KBM-7 (cell line): ENCODE data around the gene SPINDOC.
"Not testable (repeated sequence)": the region's sequence is repeated elsewhere in the genome, so short reads cannot be mapped to it uniquely, and the experiment has no call there.

ENCODE experiments used
- DNase-seq: peaks from one replicate; pipeline ENCODE4 v3.0.0-alpha.2; 2015
- in situ Hi-C: fragments of 300-500 bp; cut with MboI; formaldehyde crosslinking; loops from 2 replicates; pipeline ENCODE4 v1.14.3; 2020; ENCODE audit warnings: low sequenced_read_pairs, low pct_unique_long_range_greater_than_20kb, mixed read lengths

The SPINDOC gene

DNA sequence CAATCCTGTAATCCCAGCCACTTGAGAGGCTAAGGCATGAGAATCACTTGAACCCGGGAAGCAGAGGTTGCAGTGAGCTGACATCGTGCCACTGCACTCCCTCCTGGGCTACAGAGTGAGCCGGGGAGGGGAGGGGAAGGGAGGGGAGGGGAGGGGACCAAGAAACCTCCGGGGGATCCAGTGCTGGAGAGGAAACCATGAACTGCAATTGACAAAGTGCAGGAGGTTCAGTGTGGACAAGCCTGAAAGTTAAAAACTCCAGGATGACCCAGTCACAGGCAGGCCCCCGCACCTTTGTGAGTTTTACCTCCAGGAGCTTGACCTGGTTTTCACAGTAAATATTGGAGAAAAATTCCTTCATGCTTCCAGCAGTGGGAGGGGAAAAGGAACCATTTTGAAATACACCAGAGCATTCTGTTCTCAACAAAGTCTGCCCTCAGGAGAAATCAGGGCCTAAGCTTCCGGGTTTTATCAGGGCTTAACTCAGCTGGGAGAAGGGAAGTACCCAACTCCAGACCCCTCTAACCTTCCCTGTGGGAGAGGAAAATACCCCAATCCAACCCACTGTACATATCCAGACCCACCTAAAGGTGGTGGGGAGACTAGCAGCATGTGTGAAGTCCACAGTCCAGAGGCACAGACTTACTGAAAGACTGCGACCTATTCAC lies 29.2 kb upstream of the SPINDOC start:
- DNase-seq = no peak
- in situ Hi-C loops = no loop called here

DNA sequence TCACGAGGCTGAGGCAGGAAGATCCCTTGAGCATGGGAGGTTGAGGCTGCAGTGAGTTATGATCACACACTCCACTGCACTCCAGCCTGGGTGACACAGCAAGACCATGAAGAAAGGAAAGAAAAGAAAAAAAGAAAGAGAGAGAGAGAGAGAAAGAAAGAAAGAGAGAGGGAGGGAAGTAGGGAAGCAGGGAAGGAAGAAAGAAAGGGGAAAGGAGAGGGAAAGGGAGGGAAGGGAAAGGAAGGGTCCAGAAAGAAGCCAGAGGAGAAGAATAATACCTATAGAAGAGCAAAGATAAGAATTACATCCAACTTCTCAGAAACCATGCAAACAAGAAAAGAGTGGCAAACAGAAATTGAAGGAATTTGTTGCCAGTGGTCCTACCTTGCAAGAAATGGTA lies 27.4 kb upstream of the SPINDOC start:
- no peak for DNase-seq
- in situ Hi-C loops = no loop called here

DNA sequence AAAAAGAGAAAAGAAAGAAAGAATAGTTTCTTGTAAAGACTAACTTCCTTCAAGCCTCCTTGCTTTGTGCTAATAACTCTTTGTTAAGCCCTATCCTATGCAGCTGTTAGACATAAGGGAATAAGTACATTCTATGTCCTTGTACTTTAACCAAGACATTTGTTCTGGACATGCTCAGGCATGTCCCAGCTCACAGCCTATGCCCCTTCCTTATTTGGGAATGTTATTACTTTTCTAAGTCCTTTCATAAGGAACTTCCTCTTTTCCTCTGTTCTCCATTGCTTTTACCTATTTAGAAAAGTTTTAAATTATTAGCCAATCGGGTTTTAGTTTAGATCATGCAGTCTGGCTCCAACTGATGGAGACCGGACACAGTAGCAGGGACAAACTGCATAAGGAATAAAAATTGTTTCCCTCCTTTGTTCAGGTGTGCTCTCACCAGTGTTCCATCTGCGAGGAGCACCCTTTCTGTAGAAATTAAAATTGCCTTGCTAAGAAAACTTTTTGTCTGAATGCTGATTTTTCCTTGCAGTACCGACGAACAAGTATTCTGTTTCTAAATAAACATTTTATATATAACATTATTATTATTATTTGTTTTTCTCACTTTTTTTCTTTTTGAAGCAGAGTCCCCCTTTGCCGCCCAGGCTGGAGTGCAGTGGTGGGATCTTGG lies 21.6 kb upstream of the SPINDOC start:
- in situ Hi-C loops = no loop called here
- DNase-seq = peak; percentile 65

DNA sequence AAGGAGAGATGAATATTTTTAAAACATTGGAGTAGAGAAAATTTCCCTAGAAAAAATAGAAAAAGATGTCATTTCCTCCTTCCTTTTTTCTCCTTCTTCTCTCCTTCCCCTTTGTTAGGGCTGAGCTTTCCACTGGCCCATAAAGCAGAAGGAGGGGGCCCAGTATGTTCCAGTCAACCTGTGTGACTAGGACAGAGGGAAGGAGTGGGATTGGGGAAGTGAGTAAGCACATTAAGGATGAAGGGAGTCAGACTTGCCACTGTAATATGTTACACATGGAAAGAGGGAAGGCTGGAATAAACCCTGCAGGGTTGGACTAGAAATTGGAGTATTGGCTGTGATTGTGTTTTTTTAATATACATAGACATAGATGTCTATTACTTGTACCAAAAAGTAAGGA lies 20.1 kb upstream of the SPINDOC start:
- in situ Hi-C loops = no loop called here
- DNase-seq = peak; percentile 28

DNA sequence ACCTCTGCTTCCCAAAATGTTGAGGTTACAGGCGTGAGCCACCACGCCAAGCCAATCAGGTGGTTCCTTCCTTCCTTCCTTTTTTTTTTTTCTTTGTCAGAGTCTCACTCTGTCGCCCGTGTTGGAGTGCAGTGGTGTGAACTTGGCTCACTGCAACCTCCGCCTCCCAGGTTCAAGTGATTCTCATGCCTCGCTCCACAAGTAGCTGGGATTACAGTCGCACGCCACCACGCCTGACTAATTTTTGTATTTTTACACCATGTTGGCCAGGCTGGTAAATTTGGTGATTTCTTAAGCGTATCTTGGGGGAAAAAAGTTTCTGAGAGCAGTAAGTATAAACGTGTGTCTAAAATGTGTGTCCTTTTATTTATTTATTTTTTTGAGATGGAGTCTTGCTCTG lies 18.2 kb upstream of the SPINDOC start:
- no peak for DNase-seq
- in situ Hi-C loops = no loop called here

DNA sequence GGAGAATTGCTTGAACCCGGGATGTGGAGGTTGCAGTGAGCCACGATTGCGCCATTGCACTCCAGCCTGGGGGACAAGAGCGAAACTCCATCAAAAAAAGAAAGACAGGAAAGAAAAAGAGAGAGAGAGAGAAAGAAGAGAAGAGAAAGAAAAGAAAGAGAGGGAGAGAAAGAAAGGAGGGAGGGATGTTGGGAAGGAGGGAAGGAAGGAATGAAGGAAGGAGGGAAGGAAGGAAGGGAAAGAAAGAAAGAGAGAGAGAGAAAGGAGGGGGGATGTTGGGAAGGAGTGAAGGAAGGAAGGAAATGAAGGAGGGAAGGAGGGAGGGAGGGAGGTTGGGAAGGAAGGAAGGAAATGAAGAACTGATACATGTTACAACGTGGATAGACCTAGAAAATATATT lies 12.3 kb upstream of the SPINDOC start:
- in situ Hi-C loops = no loop called here
- no peak for DNase-seq

DNA sequence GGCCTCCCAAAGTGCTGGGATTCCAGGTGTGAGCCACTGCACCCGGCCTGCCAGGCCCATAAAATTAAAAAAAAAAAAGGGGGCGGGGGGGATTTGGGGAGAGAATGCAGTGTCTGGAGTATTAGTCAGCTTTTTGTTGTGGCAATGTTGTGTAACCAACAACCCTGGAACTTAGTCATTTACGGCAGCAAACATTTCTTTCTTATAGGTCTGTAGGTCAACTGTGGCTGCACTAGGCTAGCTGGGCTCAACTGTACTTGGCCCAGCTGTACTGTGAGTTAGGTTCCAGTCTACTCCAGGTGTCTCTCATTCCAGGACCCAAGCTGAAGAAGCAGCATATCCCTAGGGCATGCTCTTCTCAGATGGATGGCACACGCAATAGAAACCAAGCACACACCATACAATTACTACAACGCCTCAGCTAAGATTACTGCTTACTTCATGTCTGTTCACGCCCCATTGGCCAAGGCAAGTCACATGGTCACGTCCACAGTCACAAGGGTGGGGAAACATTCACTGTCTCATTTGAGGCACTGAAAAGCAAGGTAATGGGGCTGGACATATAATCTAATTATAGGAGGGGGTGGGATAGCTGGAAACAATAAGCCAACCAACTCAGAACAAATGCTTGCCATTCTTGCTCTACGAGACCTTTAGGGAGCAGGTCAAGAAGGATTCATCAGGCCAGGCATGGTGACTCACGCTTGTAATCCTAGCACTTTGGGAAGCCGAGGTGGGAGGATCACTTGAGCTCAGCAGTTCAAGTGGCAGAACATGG lies 10.4 kb upstream of the SPINDOC start:
- in situ Hi-C loops = no loop called here
- no peak for DNase-seq

DNA sequence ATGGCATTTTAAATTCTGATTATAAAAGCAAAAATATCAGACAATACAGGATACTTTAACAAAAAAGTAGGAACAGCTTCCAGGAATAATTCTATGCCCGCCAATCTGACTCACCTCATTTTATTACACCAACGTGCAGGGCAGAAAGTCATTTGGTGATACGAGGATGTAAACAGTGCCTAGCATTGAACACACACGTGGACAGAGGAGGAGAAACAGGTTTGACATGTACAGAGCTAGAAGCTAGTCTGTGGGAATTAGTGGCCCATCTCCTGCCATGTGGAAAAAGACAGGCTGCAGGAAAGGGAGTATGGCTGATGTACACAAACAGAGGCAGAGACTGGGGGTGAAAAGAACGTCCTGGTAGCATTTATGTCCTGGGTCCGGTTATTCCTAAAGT lies 9.0 kb upstream of the SPINDOC start:
- in situ Hi-C loops = no loop called here
- no peak for DNase-seq

DNA sequence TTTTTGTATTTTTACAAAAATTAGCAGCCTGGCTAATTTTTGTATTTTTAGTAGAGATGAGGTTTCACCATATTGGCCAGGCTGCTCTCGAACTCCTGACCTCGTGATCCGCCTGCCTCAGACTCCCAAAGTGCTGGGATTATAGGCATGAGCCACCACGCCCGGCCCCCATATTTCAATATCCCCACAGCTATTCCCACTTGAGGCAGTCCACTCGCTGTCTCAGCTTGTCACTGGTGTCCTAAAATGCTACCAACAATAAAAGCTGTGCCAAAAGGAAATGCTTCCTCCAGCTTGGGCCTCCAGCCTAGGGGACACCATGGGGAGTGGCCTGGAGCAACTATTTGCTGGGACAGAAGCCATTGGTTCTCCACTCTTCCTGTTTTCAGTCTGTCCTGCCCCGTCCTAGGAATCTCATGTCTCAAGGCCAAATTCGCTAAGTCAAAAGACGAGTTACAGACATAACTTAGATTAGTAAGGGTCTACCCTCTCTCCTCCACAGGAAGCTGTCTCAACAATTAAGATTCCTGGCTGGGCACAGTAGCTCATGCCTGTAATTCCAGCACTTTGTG lies 7.3 kb upstream of the SPINDOC start:
- no peak for DNase-seq
- in situ Hi-C loops = no loop called here

DNA sequence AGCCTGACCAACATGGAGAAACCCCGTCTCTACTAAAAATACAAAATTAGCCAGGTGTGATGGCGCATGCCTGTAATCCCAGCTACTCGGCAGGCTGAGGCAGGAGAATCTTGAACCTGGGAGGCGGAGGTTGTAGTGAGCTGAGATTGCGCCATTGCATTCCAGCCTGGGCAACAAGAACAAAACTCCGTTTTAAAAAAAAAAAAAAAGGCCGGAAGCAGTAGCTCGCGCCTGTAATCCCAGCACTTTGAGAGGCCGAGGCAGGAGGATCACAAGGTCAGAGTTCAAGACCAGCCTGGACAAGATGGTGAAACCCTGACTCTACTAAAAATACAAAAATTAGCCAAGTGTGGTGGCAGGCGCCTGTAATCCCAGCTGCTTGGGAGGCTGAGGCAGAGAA lies 2.9 kb upstream of the SPINDOC start:
- in situ Hi-C loops, DNase-seq: not testable (repeated sequence)

DNA sequence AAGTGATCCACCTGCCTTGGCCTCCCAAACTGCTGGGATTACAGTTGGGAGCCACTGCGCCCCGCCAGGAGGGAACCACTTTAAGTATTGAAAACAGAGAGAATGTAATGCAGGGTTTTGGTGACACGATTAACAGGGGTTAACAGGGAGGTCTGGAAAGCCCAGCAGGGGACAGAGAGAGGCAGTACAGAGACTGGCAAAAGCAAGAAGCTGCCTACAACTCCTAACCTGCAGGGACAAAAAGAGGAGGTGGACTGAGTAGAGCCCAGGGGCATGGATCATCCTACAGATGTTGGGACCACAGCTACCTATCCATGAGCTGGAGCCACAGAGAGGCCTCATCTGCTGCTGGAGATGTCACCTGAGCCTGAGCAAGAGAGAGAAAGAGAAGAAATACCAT lies 1.7 kb upstream of the SPINDOC start:
- no peak for DNase-seq
- in situ Hi-C loops = no loop called here

DNA sequence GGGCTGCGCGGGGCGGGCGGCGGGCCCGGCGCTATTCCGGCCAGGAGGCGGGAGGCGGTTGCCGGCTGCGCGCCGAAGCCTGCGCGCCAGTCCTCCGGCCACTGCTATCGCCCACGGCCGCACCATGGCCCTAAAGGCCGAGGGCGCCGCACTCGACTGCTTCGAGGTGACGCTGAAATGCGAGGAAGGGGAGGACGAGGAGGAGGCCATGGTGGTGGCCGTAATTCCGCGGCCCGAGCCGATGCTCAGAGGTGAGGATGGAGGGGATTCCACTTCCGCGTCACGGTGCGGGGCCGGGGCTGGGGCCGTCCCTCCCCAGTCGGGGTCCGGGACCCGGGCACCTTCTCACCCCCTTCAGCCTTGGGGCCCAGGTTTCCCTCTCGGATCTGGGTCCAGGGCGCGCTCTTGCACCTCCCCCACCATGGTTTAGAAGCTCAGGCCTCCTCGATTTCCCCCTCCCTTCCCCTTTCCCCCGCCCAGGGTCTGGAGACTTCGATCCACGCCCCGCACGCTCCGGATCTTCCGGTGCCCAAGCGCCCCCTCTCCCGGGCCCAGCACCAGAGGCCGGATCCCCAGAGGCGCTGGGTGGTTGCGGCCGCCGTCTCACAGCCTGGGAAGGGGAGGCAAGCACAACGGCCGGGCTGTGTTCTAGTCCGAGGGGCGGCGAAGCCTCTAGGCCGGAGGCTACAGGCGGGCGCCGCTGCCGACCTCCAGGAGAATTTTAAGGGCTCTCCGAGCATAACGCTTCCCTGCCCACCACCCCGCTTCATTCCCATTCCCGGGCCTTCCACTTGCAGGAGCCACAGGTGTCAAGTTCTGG lies 517 bp downstream of the SPINDOC start:
- in situ Hi-C loops = no loop called here

DNA sequence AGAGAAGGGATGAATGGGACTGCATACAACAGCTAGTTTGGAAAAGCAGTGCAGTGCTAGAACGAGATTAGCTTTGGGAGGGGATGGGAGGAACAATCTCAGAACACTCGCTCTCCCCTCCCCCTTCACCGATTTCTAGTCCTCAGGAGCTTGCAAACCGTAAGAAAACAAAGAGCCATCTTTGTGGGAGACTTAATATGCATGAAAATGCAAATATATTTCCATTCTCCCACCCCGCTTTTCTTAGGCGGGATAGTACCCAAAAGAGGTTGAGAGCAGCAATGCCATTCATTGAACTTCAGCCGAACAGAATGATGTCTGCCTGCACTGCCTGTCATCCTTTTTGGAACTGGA lies 1.1 kb downstream of the SPINDOC start:
- in situ Hi-C loops = no loop called here
- DNase-seq = no peak

More for the DNA sequence above, 517 bp downstream of the SPINDOC start:
- DNase-seq = peak; percentile 56

DNA sequence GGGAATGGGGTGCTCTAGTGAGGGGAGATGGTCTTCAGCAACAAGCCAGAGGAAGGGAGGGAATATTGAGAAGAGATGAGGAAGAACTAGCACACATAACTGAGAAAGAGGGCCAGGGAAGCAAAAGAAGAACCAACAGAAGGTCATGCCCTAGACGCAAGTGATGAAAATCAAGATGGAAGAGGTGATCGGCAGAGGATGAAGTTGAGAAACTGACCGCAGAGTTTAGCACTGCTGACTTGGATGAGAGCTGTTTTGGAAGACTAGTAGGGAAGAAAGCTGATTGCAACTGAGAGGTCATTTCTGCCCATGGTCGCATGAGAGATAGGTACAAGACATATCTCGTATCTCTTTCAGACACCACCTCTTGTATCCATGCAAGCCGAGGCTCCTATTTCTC lies 2.9 kb downstream of the SPINDOC start:
- in situ Hi-C loops = no loop called here
- DNase-seq = no peak

DNA sequence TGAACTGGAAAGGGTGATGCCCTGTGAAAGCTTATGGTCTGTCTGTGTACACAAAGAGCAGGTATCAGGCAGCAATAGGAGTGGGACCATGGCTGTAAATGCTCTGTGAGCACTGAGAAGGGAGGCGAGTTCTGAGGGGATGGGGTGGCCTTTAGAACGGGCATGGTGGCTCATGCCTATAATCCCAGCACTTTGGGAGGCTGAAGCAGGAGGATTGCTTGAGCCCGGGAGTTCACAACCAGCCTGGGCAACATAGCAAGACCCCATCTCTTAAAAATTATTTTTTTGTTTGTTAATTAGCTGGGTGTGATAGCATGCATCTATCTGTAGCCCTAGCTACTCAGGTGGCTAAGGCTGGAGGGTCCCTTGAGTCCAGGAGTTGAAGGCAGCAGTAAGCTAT lies 3.5 kb downstream of the SPINDOC start:
- in situ Hi-C loops = no loop called here
- DNase-seq = no peak

DNA sequence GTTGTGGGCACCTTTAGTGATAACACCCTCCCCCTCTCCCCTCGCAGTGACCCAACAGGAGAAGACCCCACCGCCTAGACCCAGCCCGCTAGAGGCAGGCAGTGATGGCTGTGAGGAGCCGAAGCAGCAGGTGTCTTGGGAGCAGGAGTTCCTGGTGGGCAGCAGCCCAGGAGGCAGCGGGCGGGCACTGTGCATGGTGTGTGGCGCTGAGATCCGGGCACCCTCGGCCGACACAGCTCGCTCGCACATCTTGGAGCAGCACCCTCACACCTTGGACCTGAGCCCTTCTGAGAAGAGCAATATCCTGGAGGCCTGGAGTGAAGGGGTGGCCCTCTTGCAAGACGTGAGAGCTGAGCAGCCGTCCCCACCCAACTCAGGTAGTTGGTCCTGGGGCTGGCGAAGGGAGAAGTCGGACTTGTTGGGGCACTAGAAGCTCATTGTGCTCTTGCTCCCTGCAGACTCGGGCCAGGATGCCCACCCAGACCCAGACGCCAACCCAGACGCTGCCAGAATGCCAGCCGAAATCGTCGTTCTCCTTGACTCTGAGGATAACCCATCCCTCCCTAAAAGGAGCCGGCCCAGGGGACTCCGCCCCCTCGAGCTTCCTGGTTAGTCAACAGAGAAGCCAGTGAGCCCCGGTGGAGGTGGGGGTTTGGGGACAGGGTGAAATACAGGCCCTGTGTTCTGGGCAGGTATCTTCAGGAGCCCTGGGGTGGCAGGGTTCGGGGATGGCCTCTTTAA lies 4.7 kb downstream of the SPINDOC start:
- in situ Hi-C loops = no loop called here
- DNase-seq = no peak

DNA sequence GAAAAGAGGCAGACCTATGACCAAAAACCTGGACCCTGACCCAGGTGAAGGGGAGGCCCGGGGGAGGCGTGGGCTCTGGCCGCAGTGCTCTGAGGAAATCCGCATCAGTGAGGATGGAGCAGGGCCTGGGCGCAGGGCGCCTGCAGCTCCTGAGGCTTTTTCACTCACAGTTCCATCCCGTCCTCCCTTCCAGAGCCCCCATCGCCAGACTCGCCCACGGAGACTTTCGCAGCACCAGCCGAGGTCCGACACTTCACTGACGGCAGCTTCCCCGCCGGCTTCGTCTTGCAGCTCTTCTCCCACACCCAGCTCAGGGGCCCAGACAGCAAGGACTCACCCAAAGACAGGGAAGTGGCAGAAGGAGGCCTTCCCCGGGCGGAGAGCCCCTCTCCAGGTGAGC lies 5.4 kb downstream of the SPINDOC start:
- no peak for DNase-seq
- in situ Hi-C loops = no loop called here

DNA sequence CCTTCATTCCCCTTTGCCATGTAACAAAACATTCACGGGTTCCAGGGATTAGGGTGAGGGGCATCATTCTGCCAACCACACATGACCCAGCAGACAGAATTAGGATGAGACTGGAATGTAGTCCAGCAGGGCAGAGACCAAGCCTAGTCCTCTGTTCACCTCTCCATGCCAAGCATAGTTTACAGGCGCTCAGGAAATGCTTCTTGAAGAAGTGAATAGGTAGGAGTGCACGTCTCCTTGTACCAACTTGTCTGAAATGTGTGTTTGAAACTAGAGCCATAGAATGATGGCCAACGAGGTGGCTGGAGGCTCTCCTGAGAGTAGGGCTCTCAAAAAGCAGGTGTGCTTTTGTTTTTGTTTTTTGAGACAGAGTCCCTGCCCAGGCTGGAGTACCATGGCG lies 8.2 kb downstream of the SPINDOC start:
- DNase-seq = no peak
- in situ Hi-C loops = no loop called here
